HCT116 (cell line): Measurements from ENCODE around the gene DCST2. TPM values are rescaled to one million over a fixed set of nuclear protein-coding genes. Genes with fewer than 3 reads are reported as not detected.

Experiments used
- ATAC-seq: fragments of 200-7000 bp; cut with Tn5 transposase; 2 replicates; pipeline ENCODE4 v1.9.1; 2020; ENCODE audit warnings: mild to moderate bottlenecking, moderate library complexity
- BruUV-seq: library from RNA; stranded (reverse); fragments of 400-500 nt; replicated peaks from 2 replicates; lab custom pipeline; 2021; lab: Mats Ljungman, UMichigan
- CTCF ChIA-PET: fragments of 300-600 bp; sonication (Branson Sonifier 250); formaldehyde crosslinking; loops from one replicate; lab custom pipeline; 2021; ENCODE audit warnings: antibody characterized with exemption; lab: Charles Lee
- POLR2A ChIA-PET: fragments of 300-600, 350-600 bp; sonication (Branson Sonifier 250); formaldehyde crosslinking; loops from one replicate; lab custom pipeline; 2021; ENCODE audit warnings: antibody characterized with exemption; lab: Charles Lee
- RAD21 ChIA-PET, 2 experiments: fragments of 300-600 bp; sonication (Branson Sonifier 250); formaldehyde crosslinking; loops; one replicate each; lab custom pipeline; 2023; ENCODE audit warnings: low total read pairs in 2 of 2; ENCODE audit not compliant: uncharacterized antibody in 2 of 2, unreplicated experiment in 2 of 2, low non-redundant PET in 1 of 2; lab: Charles Lee
- DNase-seq: peaks from one replicate; pipeline ENCODE4 v3.0.0-alpha.2; 2010; ENCODE audit warnings: low read depth, low spot score
- H2AFZ ChIP-seq: fragments of 200-600 bp; shearing (Covaris generic), sonication (generic); 2 replicates; pipeline ENCODE4 v1.6.1; 2017; ENCODE audit warnings: low read depth, mixed run types, mixed read lengths, antibody characterized with exemption, low read length; ENCODE audit not compliant: poor library complexity, severe bottlenecking
- H3K27ac ChIP-seq: 2 replicates; pipeline ENCODE4 v1.5.1; 2012; ENCODE audit warnings: low read depth, low read length
- H3K27me3 ChIP-seq: fragments of 200-600 bp; sonication (generic); 2 replicates; pipeline ENCODE4 v1.6.1; 2016; ENCODE audit warnings: mixed run types, low read length, mixed read lengths; ENCODE audit not compliant: insufficient read depth
- H3K36me3 ChIP-seq, 2 experiments: fragments of 200-500 bp in 1 of 2; fragments of 200-600 bp in 1 of 2; sonication (Bioruptor generic) in 1 of 2; sonication (generic) in 1 of 2; 2 replicates each; pipeline versions ENCODE4 v1.5.1 to v1.6.1; 2014 to 2016; ENCODE audit warnings: low read length in 2 of 2, inconsistent platforms in 1 of 2, mixed read lengths in 1 of 2, mixed run types in 1 of 2; ENCODE audit not compliant: insufficient read depth in 2 of 2, control insufficient read depth in 1 of 2
- H3K4me1 ChIP-seq, 2 experiments: fragments of 200-600 bp in 1 of 2; sonication (generic) in 1 of 2; 2 replicates each; pipeline versions ENCODE4 v1.5.1 to v1.6.1; 2012 to 2017; ENCODE audit warnings: low read length in 2 of 2, inconsistent platforms in 1 of 2, mild to moderate bottlenecking in 1 of 2, mixed read lengths in 1 of 2, mixed run types in 1 of 2, moderate library complexity in 1 of 2; ENCODE audit not compliant: insufficient read depth in 2 of 2, control insufficient read depth in 1 of 2
- H3K4me2 ChIP-seq: fragments of 200-600 bp; sonication (generic); 2 replicates; pipeline ENCODE4 v1.6.1; 2017; ENCODE audit warnings: mixed run types, low read length, mixed read lengths
- H3K4me3 ChIP-seq, 2 experiments: fragments of 200-600 bp in 1 of 2; sonication (generic) in 1 of 2; replicated peaks in 1 of 2; 2 replicates each; pipeline ENCODE4 v1.5.1; 2011 to 2016; ENCODE audit warnings: low read length in 2 of 2, control low read depth in 1 of 2, low read depth in 1 of 2, mild to moderate bottlenecking in 1 of 2, mixed read lengths in 1 of 2, mixed run types in 1 of 2
- H3K79me2 ChIP-seq: fragments of 200-600 bp; sonication (generic); 2 replicates; pipeline ENCODE4 v1.6.1; 2017; ENCODE audit warnings: mild to moderate bottlenecking, mixed run types, low read length, moderate library complexity, mixed read lengths; ENCODE audit not compliant: insufficient read depth
- H3K9ac ChIP-seq: fragments of 200-600 bp; sonication (generic); 2 replicates; pipeline ENCODE4 v1.6.1; 2016; ENCODE audit warnings: low read length, mixed read lengths
- H3K9me2 ChIP-seq: fragments of 200-600 bp; sonication (generic), shearing (Covaris generic); 2 replicates; pipeline ENCODE4 v1.6.1; 2017; ENCODE audit warnings: mixed run types, mild to moderate bottlenecking, moderate library complexity; ENCODE audit not compliant: insufficient read depth
- H3K9me3 ChIP-seq, 2 experiments: fragments of 200-500 bp in 1 of 2; fragments of 200-600 bp in 1 of 2; sonication (Bioruptor generic) in 1 of 2; sonication (generic) in 1 of 2; 2 replicates each; pipeline ENCODE4 v1.6.1; 2014 to 2017; ENCODE audit warnings: low read length in 2 of 2, mixed read lengths in 2 of 2, inconsistent platforms in 1 of 2, low read depth in 1 of 2, mild to moderate bottlenecking in 1 of 2, mixed run types in 1 of 2, moderate library complexity in 1 of 2; ENCODE audit not compliant: control insufficient read depth in 1 of 2, insufficient read depth in 1 of 2
- H4K20me1 ChIP-seq: fragments of 200-600 bp; sonication (generic), shearing (Covaris generic); 2 replicates; pipeline ENCODE4 v1.6.1; 2017; ENCODE audit warnings: mixed run types, mild to moderate bottlenecking, moderate library complexity; ENCODE audit not compliant: insufficient read depth
- FOSL1 ChIP-seq: IDR thresholded peaks from 2 replicates; pipeline ENCODE4 v1.6.1; 2012; ENCODE audit warnings: low read depth
- POLR2A ChIP-seq: IDR thresholded peaks from 2 replicates; pipeline ENCODE4 v1.7.0; 2011; ENCODE audit warnings: borderline replicate concordance; ENCODE audit not compliant: insufficient read depth, insufficient read length; ENCODE audit errors: extremely low read depth
- ZFX ChIP-seq: fragments of 450-650 bp; IDR thresholded peaks from 2 replicates; pipeline ENCODE4 v1.6.1; 2017
- intact Hi-C: fragments of 100-400 bp; cut with micrococcal nuclease; formaldehyde crosslinking; loops from 2 replicates; pipeline ENCODE4 v1.10.0; 2022
- total RNA-seq: library from RNA; stranded (reverse); gene quantifications from one replicate; pipeline ENCODE4 v1.2.1, GENCODE V29; 2021; ENCODE audit not compliant: unreplicated experiment
- TF ChIP-seq, protein P1 (sequence below), 3 experiments: fragments of 200-600 bp in 1 of 3; sonication (generic) in 1 of 3; IDR thresholded peaks in 2 of 3; conservative IDR thresholded peaks in 1 of 3; 2 replicates each; pipeline ENCODE4 v1.5.1; 2012 to 2017; ENCODE audit warnings: low read depth in 2 of 3, low read length in 2 of 3, antibody characterized with exemption in 1 of 3, borderline replicate concordance in 1 of 3, control low read depth in 1 of 3, mild to moderate bottlenecking in 1 of 3, mixed read lengths in 1 of 3, mixed run types in 1 of 3, moderate library complexity in 1 of 3; ENCODE audit not compliant: insufficient read depth in 1 of 3

Gene DCST2
- total RNA-seq, 1 experiment from 2014 or later, result 2.0 TPM

- Histone ChIP-seq H2AFZ (no peak overlapping the region), H3K27ac (no peak overlapping the region), H4K20me1 (no peaks in the 10 kb centered on the region), H3K27me3 (no peaks in the 10 kb centered on the region), H3K36me3 (peaks cover 8 to 13% of the 10 kb centered on the region in 2 experiments; a peak in 3 of 4 replicates), H3K4me1 (peaks cover 22 to 39% of the 10 kb centered on the region in 2 experiments), H3K79me2 (0 out of 2 replicates have a peak, but pooled peaks cover 5% of the 10 kb centered on the region), H3K9me3 (no peaks in the 10 kb centered on the region), H3K4me3 (peak overlapping the region in 1 of 2 experiments; percentile 84; a peak in 1 of 4 replicates), H3K9ac (no peak overlapping the region), H3K9me2 (no peaks in the 10 kb centered on the region), H3K4me2 (peak overlapping the region; percentile 95)
- no TSS peak for BruUV-seq
- no peak for TF ChIP-seq FOSL1
- TF ChIP-seq ZFX, result no peak
- TF ChIP-seq, protein P1, sequence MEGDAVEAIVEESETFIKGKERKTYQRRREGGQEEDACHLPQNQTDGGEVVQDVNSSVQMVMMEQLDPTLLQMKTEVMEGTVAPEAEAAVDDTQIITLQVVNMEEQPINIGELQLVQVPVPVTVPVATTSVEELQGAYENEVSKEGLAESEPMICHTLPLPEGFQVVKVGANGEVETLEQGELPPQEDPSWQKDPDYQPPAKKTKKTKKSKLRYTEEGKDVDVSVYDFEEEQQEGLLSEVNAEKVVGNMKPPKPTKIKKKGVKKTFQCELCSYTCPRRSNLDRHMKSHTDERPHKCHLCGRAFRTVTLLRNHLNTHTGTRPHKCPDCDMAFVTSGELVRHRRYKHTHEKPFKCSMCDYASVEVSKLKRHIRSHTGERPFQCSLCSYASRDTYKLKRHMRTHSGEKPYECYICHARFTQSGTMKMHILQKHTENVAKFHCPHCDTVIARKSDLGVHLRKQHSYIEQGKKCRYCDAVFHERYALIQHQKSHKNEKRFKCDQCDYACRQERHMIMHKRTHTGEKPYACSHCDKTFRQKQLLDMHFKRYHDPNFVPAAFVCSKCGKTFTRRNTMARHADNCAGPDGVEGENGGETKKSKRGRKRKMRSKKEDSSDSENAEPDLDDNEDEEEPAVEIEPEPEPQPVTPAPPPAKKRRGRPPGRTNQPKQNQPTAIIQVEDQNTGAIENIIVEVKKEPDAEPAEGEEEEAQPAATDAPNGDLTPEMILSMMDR (IDR thresholded peaks at IDR 0.05 in 2 of 3, conservative IDR thresholded peaks at IDR 0.05 in 1 of 3; ENCODE audit: borderline replicate concordance in 1 of 3, insufficient read depth in 1 of 3, low read depth in 2 of 3, low read length in 2 of 3), result no peak
- no peak for TF ChIP-seq POLR2A
- DNase-seq (no peak), ATAC-seq (no peak)
- POLR2A ChIA-PET, result interaction anchor here (1.6 kb wide), 1 partner anchor 20 kb away, joined by 7 read pairs; no protein-coding TSS in a partner anchor
- CTCF ChIA-PET, result interaction anchor here (2.2 to 6.7 kb wide), 3 partner anchors 20 to 108 kb away, joined by 7 to 44 read pairs (median 9); partner anchors contain the start of gene KRTCAP2
- RAD21 ChIA-PET, result no interaction called here
- intact Hi-C loops, result loop anchor here (5.0 kb wide), 3 partner anchors 93 to 508 kb away; partner anchors contain the start of genes CKS1B, SHC1 and UBE2Q1
Observed at GRCh38 chr1:155064832-155065429, 31.4 kb upstream of the DCST2 start.
